GM21447 (cell line): Measurements from ENCODE around the gene CDH12.
"Not testable (repeated sequence)": the region's sequence is repeated elsewhere in the genome, so short reads cannot be mapped to it uniquely, and the experiment has no call there.

Experiments
- ATAC-seq: cut with Tn5 transposase; IDR thresholded peaks from one replicate; pipeline ENCODE4 v1.9.1; 2021; ENCODE audit not compliant: unreplicated experiment

The CDH12 gene

GRCh38 chr5:22187632-22188228 is 665.4 kb downstream of the CDH12 start:
- not testable (repeated sequence) for ATAC-seq

- ATAC-seq: not testable (repeated sequence)
Measured at GRCh38 chr5:22169226-22169625, 683.9 kb downstream of the CDH12 start.

GRCh38 chr5:22168704-22169103 is 684.4 kb downstream of the CDH12 start:
- ATAC-seq: not testable (repeated sequence)

- ATAC-seq: not testable (repeated sequence)
Measured at GRCh38 chr5:22165931-22166330, 687.2 kb downstream of the CDH12 start.

GRCh38 chr5:22164910-22165748 is 688.0 kb downstream of the CDH12 start:
- not testable (repeated sequence) for ATAC-seq

GRCh38 chr5:22156953-22157352 is 696.2 kb downstream of the CDH12 start:
- ATAC-seq: not testable (repeated sequence)

- ATAC-seq: not testable (repeated sequence)
Measured at GRCh38 chr5:22154779-22155178, 698.4 kb downstream of the CDH12 start.

- not testable (repeated sequence) for ATAC-seq
Measured at GRCh38 chr5:22151801-22152200, 701.3 kb downstream of the CDH12 start.

GRCh38 chr5:22140418-22140817 is 712.7 kb downstream of the CDH12 start:
- not testable (repeated sequence) for ATAC-seq

- ATAC-seq: not testable (repeated sequence)
Measured at GRCh38 chr5:22139662-22140300, 713.4 kb downstream of the CDH12 start.

GRCh38 chr5:22111320-22111719 is 741.8 kb downstream of the CDH12 start:
- ATAC-seq: no peak

GRCh38 chr5:22109315-22109714 is 743.8 kb downstream of the CDH12 start:
- no peak for ATAC-seq

- no peak for ATAC-seq
Measured at GRCh38 chr5:22108545-22108944, 744.6 kb downstream of the CDH12 start.

- ATAC-seq: no peak
Measured at GRCh38 chr5:22102823-22103359, 750.3 kb downstream of the CDH12 start.

- ATAC-seq: no peak
Measured at GRCh38 chr5:22088517-22088916, 764.6 kb downstream of the CDH12 start.

- no peak for ATAC-seq
Measured at GRCh38 chr5:22079566-22079965, 773.6 kb downstream of the CDH12 start.

GRCh38 chr5:22079002-22079401 is 774.1 kb downstream of the CDH12 start:
- no peak for ATAC-seq

GRCh38 chr5:22076586-22076985 is 776.6 kb downstream of the CDH12 start:
- ATAC-seq: no peak

GRCh38 chr5:22070186-22070728 is 782.9 kb downstream of the CDH12 start:
- no peak for ATAC-seq

GRCh38 chr5:22063717-22064116 is 789.4 kb downstream of the CDH12 start:
- ATAC-seq: no peak

GRCh38 chr5:22058620-22059019 is 794.5 kb downstream of the CDH12 start:
- ATAC-seq: no peak
